GM18951 (cell line): ENCODE data around the gene MCFD2.

Source experiments
- POLR2A ChIP-seq: IDR thresholded peaks from 4 replicates; pipeline ENCODE4 v1.6.1; 2011; ENCODE audit warnings: mild to moderate bottlenecking; ENCODE audit not compliant: insufficient read length, insufficient read depth; ENCODE audit errors: extremely low read depth
- in situ Hi-C: fragments of 300-500 bp; cut with MboI; formaldehyde crosslinking; loops from one replicate; pipeline ENCODE4 v1.12.0; 2022; ENCODE audit warnings: low sequenced_read_pairs, mixed read lengths, inconsistent platforms; ENCODE audit not compliant: unreplicated experiment

Gene MCFD2

DNA sequence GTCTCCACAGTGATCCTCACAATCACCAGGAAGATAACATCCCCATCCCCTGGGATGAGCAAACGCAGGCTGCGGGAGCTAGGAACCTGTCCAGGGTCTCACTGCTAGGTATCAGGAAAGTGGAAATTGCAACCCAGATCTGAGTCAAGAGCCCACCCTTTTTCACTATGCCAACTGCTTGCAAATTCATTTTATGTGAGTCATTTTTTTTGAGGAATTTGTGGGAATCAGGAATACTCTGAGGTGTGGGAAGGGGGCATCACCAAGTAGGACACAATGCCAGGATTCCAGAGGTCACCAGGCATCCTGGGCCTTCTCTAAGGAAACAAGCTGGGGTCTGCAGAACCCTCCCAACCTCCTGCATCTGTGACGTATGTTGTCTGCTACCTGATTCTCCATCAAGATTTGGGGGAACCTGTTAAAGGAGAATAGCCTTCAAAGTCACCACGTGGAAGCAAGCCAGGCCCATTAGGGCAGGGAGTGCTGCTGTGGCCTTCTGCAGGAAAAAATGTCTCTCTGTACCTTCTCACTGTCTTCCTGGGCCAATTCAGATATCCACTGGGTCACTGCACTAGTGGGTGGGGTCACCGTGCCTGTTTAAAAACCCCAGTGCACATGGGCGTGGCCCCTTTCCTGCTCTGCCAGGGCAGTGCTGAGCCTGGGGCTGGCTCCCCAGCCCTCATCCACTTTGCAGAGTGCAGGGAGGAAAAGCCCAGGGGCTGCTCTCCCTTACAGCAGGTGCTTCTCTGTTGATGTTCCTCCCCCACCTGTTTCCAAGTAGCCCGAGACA is 50.2 kb downstream of the MCFD2 start:
- in situ Hi-C loops = no loop called here
- TF ChIP-seq POLR2A = no peak

DNA sequence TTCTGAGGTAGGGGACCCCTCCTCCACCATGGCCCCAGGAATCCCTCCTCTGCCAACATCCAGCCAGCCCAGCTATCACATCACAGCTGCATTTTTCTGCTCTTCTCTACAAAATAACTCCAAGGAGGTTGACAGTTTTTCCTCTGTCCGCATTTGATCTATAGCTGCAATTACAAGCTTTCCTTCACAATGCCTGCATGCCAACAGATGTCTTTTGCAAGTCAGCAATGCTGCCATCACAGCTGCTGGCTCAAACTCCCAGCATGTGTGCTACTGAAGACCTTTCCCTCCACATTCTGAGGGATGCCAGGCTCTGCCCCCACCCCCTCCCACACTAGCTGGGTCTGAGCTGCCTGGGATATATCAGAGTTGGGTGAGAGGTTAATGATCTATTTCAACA is 51.7 kb downstream of the MCFD2 start:
- in situ Hi-C loops = no loop called here
- TF ChIP-seq POLR2A = no peak

DNA sequence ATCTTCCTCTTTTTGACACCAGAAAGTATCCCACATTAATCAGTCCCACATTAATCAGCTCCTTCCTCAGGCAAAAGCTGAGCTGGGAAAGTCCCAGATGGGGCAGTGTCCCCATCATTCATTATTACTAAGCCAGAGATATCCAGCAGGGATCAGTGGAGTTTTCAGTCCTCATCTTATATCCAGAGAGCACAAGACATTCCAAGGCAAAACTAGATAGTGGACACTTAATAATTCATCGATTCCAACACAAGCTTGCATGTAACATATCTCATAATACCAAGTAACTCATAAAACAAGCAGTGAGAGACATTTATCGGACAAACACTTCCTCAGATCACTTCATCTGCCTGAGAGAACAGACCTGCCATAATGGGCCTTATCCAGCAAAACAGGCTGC is 53.1 kb downstream of the MCFD2 start:
- in situ Hi-C loops = no loop called here
- no peak for TF ChIP-seq POLR2A

DNA sequence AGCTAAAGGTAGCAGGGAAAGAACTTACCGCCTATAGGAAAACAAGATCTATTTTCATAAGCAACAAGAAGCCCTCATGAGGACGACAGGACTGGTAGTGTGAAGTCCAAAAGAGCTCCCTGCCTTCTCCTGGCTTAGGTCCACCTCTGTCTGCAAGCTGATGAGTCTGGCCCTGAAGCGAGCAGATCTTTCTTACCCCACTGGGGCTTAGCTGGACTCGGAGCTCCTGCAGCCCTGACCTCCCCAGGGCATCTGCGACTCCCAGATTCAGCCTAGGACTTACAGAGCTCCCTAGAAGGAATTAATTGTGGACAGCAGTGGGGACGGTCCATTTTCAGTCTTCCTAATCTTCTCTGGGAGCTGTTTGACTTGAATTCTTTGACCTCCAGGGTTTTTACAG is 53.7 kb downstream of the MCFD2 start:
- no peak for TF ChIP-seq POLR2A
- in situ Hi-C loops = no loop called here

DNA sequence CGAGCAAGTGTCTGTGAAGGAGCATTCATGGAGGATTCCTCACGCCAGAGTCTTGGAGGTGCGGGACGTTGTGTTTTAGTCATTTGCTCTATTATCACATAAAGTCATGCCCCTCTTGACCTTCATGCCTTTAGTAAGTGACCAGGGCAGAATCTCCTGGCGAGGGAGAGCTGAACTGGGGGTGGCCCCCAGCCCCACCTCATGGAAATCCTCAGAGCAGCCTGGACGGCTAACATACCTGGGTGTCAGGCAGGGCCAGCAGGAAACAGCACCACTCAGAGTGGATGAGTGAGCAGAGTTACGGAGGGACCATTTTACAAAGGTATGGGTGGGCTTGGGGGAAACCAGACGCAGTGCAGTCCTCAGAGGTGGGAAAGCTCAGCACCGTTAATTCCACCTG is 56.1 kb downstream of the MCFD2 start:
- in situ Hi-C loops = no loop called here
- TF ChIP-seq POLR2A = no peak

DNA sequence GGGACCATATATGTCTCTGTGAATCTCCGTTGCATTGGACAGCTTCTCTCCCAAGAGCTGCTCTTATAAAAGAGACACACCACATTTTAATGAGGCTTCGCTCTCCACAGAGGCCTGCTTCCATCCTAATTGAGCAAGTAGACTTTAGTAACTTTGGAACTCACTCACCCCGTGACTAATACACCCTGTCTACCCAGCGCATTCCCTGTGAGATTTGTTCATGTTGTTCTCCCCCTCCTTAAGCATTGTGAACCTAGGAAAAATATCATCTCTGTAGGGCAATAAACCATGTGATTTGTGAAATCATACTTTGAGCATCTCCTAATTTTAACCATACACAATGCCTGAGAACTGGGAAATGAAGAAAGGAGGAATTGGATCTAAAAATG is 56.9 kb downstream of the MCFD2 start:
- no peak for TF ChIP-seq POLR2A
- in situ Hi-C loops = no loop called here

DNA sequence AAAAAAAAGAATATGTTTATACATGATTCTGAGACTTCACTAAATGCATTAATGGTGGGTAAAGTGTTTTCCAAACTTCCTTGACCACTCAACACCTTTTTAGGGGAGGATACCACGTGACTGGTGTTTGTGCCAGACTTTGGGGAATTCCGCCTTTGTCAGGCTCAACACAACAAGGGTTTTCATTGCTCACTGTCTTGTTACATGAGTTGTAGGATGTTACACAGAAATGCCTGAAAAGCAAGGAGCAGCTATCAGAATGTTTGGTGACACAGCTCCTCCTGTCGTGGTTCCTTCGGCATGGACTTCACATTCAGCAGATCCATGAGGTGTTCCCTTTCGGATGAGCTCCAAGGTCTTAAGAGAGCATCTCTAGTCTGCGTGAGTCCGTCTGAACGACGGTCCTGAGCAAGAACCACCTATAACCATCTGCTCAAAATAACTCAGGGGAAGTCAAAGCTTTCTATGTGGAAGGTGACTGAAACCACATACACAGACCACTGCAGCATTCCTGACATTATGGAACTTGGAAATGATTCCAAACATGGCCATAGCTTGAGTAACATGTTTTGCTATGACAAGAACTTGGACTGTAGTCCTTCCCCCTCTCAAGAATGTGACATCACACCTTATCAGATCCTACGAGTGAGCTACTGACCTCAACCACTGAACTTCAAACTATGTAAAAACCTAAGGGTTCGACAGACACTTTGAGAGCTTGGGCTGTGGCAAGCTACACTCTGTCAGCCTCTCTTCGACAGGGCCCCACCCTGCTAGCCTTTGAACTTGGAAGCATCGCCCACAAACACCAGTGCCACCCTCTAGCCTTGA is 57.5 kb downstream of the MCFD2 start:
- TF ChIP-seq POLR2A = no peak
- in situ Hi-C loops = no loop called here

DNA sequence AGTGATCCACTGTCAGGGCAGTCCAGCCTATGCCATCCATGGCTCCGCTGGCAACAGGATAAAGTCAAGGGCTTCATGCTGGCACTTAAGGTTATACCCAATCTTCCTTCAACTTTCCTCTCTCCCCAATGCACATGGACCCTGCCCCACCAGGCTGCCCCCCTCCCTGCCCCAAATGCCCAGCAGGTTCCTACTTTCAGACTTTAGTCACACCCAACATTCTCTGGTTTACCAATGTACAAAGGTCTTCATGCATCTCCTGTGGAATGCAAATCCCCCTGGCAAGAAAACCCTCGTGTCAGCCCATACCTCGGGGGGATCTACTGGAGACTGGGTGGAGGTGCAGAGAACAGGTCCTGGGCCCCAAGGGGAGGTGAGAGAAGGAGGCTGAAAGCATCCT is 59.3 kb downstream of the MCFD2 start:
- in situ Hi-C loops = no loop called here
- no peak for TF ChIP-seq POLR2A

DNA sequence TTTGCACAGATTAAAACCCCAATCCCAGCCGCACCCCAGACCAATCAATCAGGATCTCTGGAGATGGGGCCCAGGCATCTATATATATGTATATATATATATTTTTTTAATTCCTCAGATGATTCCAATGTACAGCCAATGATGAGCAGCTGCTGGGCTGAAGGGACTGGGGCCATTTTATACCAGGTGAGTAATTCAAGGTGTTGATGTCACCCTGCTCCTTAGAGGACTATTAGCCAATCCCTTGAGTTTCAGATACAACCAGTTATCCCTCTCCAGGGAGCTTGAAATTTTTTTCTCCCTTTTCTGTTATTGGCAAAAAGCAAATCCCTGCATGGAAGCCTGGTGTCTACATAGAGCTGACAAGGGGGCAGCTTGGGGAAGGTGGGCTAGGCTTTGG is 59.8 kb downstream of the MCFD2 start:
- no peak for TF ChIP-seq POLR2A
- in situ Hi-C loops = no loop called here

DNA sequence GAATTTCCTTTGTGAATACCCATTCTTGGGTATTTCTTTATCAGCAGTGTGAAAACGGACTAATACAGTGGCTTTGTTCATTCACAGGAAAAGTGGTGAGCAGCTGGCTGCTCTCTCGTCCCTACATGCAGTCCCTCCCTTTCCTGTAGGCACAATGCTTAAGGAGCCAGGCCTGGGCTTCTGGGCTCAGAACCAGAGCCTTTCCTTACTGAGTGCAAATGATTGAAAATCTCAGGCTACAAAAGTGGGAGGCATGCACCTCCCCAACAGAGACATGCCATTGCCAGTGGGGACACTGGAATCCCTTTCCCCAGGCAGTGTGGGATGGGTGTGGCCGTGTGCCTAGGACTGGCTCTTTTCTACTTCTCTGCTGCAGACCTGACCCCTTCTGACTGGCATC is 61.3 kb downstream of the MCFD2 start:
- TF ChIP-seq POLR2A = no peak
- in situ Hi-C loops = no loop called here

DNA sequence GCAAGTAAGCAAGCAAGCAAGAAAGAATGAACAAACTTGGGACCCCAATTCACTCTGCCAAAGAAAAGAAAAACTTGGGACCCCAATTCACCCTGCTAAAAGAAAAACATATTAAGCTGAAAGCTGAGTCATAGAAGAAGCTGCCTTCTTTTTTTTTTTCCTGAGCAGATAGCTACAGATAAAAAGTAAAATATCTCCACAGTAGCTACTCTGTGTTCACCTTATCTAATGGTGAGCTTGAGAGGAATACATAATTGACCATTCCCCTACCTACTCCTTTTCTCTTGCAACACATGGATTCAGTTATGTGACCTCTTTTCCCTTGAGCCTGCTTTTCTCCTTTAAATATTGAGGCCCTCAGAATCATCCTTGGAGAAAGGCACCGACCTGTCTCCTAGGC is 63.0 kb downstream of the MCFD2 start:
- in situ Hi-C loops = no loop called here
- TF ChIP-seq POLR2A = no peak

DNA sequence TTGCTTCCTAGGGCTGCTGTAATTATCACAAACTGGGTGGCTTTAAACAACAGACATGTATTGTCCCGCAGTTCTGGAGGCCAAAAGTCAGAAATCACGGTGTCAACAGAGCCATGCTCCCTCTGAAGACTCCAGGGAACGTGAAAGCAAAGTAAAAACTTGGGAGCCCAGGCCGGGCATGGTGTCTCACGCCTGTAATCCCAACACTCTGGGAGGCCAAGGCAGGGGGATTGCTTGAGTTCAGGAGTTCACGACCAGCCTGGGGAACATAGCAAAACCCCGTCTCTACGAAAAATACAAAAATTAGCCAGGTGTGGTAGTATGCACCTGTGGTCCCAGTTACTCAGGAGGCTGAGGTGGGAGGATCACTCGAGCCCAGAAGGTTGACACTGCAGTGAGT is 63.5 kb downstream of the MCFD2 start:
- no peak for TF ChIP-seq POLR2A
- in situ Hi-C loops = no loop called here
